ENCODE results near the gene PRKCH.

Gene PRKCH

GRCh38 chr14:61398221-61398620, 76.8 kb downstream of the PRKCH start:
- no peak for TF ChIP-seq CTCF (IDR thresholded peaks at IDR 0.05; ENCODE audit: low read depth, low read length)
- no peak for TF ChIP-seq MAX (IDR thresholded peaks at IDR 0.05; ENCODE audit: low read depth, low read length)
- no peak for TF ChIP-seq MYC (IDR thresholded peaks at IDR 0.05; ENCODE audit: low read depth, low read length)
- no peak for TF ChIP-seq POLR2A (IDR thresholded peaks at IDR 0.05; ENCODE audit: extremely low read depth, insufficient read length)
- H3K4me3 ChIP-seq (ENCODE audit: low read depth, low read length) = no peak overlapping the region
- no peak for DNase-seq (ENCODE audit: low read depth)

- DNase-seq (ENCODE audit: low read depth) = no peak
- H3K4me3 ChIP-seq (ENCODE audit: low read depth, low read length) = no peak overlapping the region
- TF ChIP-seq POLR2A (IDR thresholded peaks at IDR 0.05; ENCODE audit: extremely low read depth, insufficient read length) (no peak), CTCF (IDR thresholded peaks at IDR 0.05; ENCODE audit: low read depth, low read length) (no peak), MAX (IDR thresholded peaks at IDR 0.05; ENCODE audit: low read depth, low read length) (no peak), MYC (IDR thresholded peaks at IDR 0.05; ENCODE audit: low read depth, low read length) (no peak)
Measured at GRCh38 chr14:61399365-61399764, 78.0 kb downstream of the PRKCH start.

GRCh38 chr14:61401461-61401860, 80.1 kb downstream of the PRKCH start:
- no peak for TF ChIP-seq CTCF (IDR thresholded peaks at IDR 0.05; ENCODE audit: low read depth, low read length)
- TF ChIP-seq MAX (IDR thresholded peaks at IDR 0.05; ENCODE audit: low read depth, low read length) = no peak
- TF ChIP-seq POLR2A (IDR thresholded peaks at IDR 0.05; ENCODE audit: extremely low read depth, insufficient read length) = no peak
- TF ChIP-seq MYC (IDR thresholded peaks at IDR 0.05; ENCODE audit: low read depth, low read length) = no peak
- DNase-seq (ENCODE audit: low read depth) = no peak
- H3K4me3 ChIP-seq (ENCODE audit: low read depth, low read length) = no peak overlapping the region

GRCh38 chr14:61403411-61403810, 82.0 kb downstream of the PRKCH start:
- no peak for DNase-seq (ENCODE audit: low read depth)
- H3K4me3 ChIP-seq (ENCODE audit: low read depth, low read length) = no peak overlapping the region
- TF ChIP-seq CTCF (IDR thresholded peaks at IDR 0.05; ENCODE audit: low read depth, low read length) = no peak
- no peak for TF ChIP-seq POLR2A (IDR thresholded peaks at IDR 0.05; ENCODE audit: extremely low read depth, insufficient read length)
- TF ChIP-seq MAX (IDR thresholded peaks at IDR 0.05; ENCODE audit: low read depth, low read length) = no peak
- no peak for TF ChIP-seq MYC (IDR thresholded peaks at IDR 0.05; ENCODE audit: low read depth, low read length)

- H3K4me3 ChIP-seq (ENCODE audit: low read depth, low read length) = no peak overlapping the region
- no peak for TF ChIP-seq POLR2A (IDR thresholded peaks at IDR 0.05; ENCODE audit: extremely low read depth, insufficient read length)
- TF ChIP-seq MAX (IDR thresholded peaks at IDR 0.05; ENCODE audit: low read depth, low read length) = no peak
- no peak for TF ChIP-seq CTCF (IDR thresholded peaks at IDR 0.05; ENCODE audit: low read depth, low read length)
- no peak for TF ChIP-seq MYC (IDR thresholded peaks at IDR 0.05; ENCODE audit: low read depth, low read length)
- no peak for DNase-seq (ENCODE audit: low read depth)
Measured at GRCh38 chr14:61404637-61405036, 83.3 kb downstream of the PRKCH start.

- no peak for DNase-seq (ENCODE audit: low read depth)
- no peak overlapping the region for H3K4me3 ChIP-seq (ENCODE audit: low read depth, low read length)
- TF ChIP-seq MAX (IDR thresholded peaks at IDR 0.05; ENCODE audit: low read depth, low read length) (no peak), CTCF (IDR thresholded peaks at IDR 0.05; ENCODE audit: low read depth, low read length) (no peak), POLR2A (IDR thresholded peaks at IDR 0.05; ENCODE audit: extremely low read depth, insufficient read length) (no peak), MYC (IDR thresholded peaks at IDR 0.05; ENCODE audit: low read depth, low read length) (no peak)
Measured at GRCh38 chr14:61406198-61406597, 84.8 kb downstream of the PRKCH start.

All from NB4 (cell line).